Stimulated activated CD8-positive, alpha-beta memory T cell treated with anti-CD3 and anti-CD28 coated beads, Interleukin-15, amount 100 ng/mL, for 1 hour (primary cell): Measurements from ENCODE around the gene SLC25A10.
A peak's percentile ranks its signal among the peaks of the same experiment; 100 is the strongest.
"Not testable (repeated sequence)": the region's sequence is repeated elsewhere in the genome, so short reads cannot be mapped to it uniquely, and the experiment has no call there.

Source experiments
- DNase-seq: peaks from one replicate; pipeline ENCODE4 v3.0.0-alpha.2; 2020; ENCODE audit warnings: low read depth

SLC25A10 gene

GRCh38 chr17:81711814-81712467 lies at the start of gene SLC25A10:
Gene SLC25A10, plus strand, starts transcription at chr17:81712284. Its CDS starts 143 bp downstream, at chr17:81712427.
- DNase-seq = peak; percentile 32

GRCh38 chr17:81664051-81664470 lies 48.0 kb upstream of the SLC25A10 start:
- DNase-seq = no peak

GRCh38 chr17:81665205-81666091 lies 46.6 kb upstream of the SLC25A10 start:
- no peak for DNase-seq

GRCh38 chr17:81666092-81666341 lies 46.1 kb upstream of the SLC25A10 start:
- no peak for DNase-seq

GRCh38 chr17:81666342-81667191 lies 45.5 kb upstream of the SLC25A10 start, which contains the start of the genes CCDC137 and OXLD1:
Gene CCDC137, plus strand, starts transcription at chr17:81666737. Its CDS starts 30 bp downstream, at chr17:81666767.
Gene OXLD1, minus strand, starts transcription at chr17:81666605. Its CDS starts 28 bp downstream, at chr17:81666577.
- DNase-seq = peak; percentile 88

- DNase-seq = no peak
Observed at GRCh38 chr17:81667754-81668153, 44.3 kb upstream of the SLC25A10 start.

- no peak for DNase-seq
Observed at GRCh38 chr17:81672504-81672903, 39.6 kb upstream of the SLC25A10 start.

- DNase-seq = no peak
Observed at GRCh38 chr17:81672954-81673353, 39.1 kb upstream of the SLC25A10 start.

GRCh38 chr17:81673561-81674258 lies 38.4 kb upstream of the SLC25A10 start:
- no peak for DNase-seq

- not testable (repeated sequence) for DNase-seq
Observed at GRCh38 chr17:81675515-81676221, 36.4 kb upstream of the SLC25A10 start.

- DNase-seq = no peak
Observed at GRCh38 chr17:81676906-81677305, 35.2 kb upstream of the SLC25A10 start.

- DNase-seq = no peak
Observed at GRCh38 chr17:81680150-81680549, 31.9 kb upstream of the SLC25A10 start.

GRCh38 chr17:81681672-81682071 lies 30.4 kb upstream of the SLC25A10 start:
- no peak for DNase-seq

- no peak for DNase-seq
Observed at GRCh38 chr17:81682565-81683207, 29.4 kb upstream of the SLC25A10 start.

- DNase-seq = no peak
Observed at GRCh38 chr17:81683208-81683583, 28.9 kb upstream of the SLC25A10 start.

- DNase-seq = peak; percentile 94
Observed at GRCh38 chr17:81683584-81684441, 28.3 kb upstream of the SLC25A10 start, which contains the start of the genes ARL16 and HGS. Gene ARL16, minus strand, starts transcription at chr17:81683797. Its CDS starts 44 bp downstream, at chr17:81683753. Gene HGS, plus strand, starts transcription at chr17:81684011. Its CDS starts 56 bp downstream, at chr17:81684067.

- no peak for DNase-seq
Observed at GRCh38 chr17:81684442-81684911, 27.6 kb upstream of the SLC25A10 start.

- no peak for DNase-seq
Observed at GRCh38 chr17:81685108-81685507, 27.0 kb upstream of the SLC25A10 start.

- no peak for DNase-seq
Observed at GRCh38 chr17:81686614-81687013, 25.5 kb upstream of the SLC25A10 start.
